Liver (tissue), 9 donors: ENCODE results near the gene ESPN. TPM values are rescaled to one million over a fixed set of nuclear protein-coding genes. Genes with fewer than 3 reads are reported as not detected.

Experiments
- DNase-seq: peaks from one replicate; pipeline ENCODE4 v3.0.0-alpha.2; 2017; ENCODE audit warnings: low spot score
- H3K27ac ChIP-seq, 2 donors: one replicate each; pipeline ENCODE4 v1.7.0; 2013; ENCODE audit warnings: inconsistent platforms in 2 of 2, low read length in 2 of 2, control low read depth in 1 of 2, low read depth in 1 of 2, mild to moderate bottlenecking in 1 of 2
- H3K27me3 ChIP-seq, 4 donors: one replicate each; pipeline versions ENCODE4 v1.6.1 to v1.7.0; 2013; ENCODE audit warnings: low read length in 3 of 4, inconsistent platforms in 1 of 4, mild to moderate bottlenecking in 1 of 4, moderate library complexity in 1 of 4; ENCODE audit not compliant: control insufficient read depth in 4 of 4, insufficient read depth in 4 of 4
- H3K36me3 ChIP-seq, 4 donors: one replicate each; pipeline versions ENCODE4 v1.6.1 to v1.7.0; 2013; ENCODE audit warnings: low read length in 3 of 4, mild to moderate bottlenecking in 3 of 4, low read depth in 1 of 4, moderate library complexity in 1 of 4; ENCODE audit not compliant: control insufficient read depth in 4 of 4, insufficient read depth in 3 of 4
- H3K4me1 ChIP-seq, 4 donors: one replicate each; pipeline versions ENCODE4 v1.6.1 to v1.7.0; 2013; ENCODE audit warnings: low read length in 3 of 4, mild to moderate bottlenecking in 3 of 4, moderate library complexity in 1 of 4; ENCODE audit not compliant: control insufficient read depth in 4 of 4, insufficient read depth in 4 of 4
- H3K4me3 ChIP-seq, 3 donors: one replicate each; pipeline versions ENCODE4 v1.6.1 to v1.7.0; 2013; ENCODE audit warnings: low read length in 3 of 3, control low read depth in 1 of 3, low read depth in 1 of 3, mild to moderate bottlenecking in 1 of 3
- H3K9ac ChIP-seq, 2 donors: one replicate each; pipeline ENCODE4 v1.7.0; 2013; ENCODE audit warnings: low read length in 2 of 2, mild to moderate bottlenecking in 2 of 2, moderate library complexity in 2 of 2, control low read depth in 1 of 2, low read depth in 1 of 2
- H3K9me3 ChIP-seq, 4 donors: one replicate each; pipeline versions ENCODE4 v1.6.1 to v1.7.0; 2013; ENCODE audit warnings: low read length in 3 of 4; ENCODE audit not compliant: control insufficient read depth in 4 of 4
- ATF3 ChIP-seq: IDR thresholded peaks from 2 replicates; pipeline ENCODE4 v1.6.1; 2016; ENCODE audit warnings: antibody characterized with exemption
- CTCF ChIP-seq: fragments of 150-350 bp; IDR thresholded peaks from 2 replicates; pipeline ENCODE4 v1.5.1; 2017; ENCODE audit warnings: improper control_type of control experiment, low read depth, low read length; ENCODE audit not compliant: missing input control
- EGR1 ChIP-seq, 2 donors: IDR thresholded peaks; 2 replicates each; pipeline ENCODE4 v1.6.1; 2016 to 2018; ENCODE audit warnings: antibody characterized with exemption in 2 of 2, low read depth in 2 of 2
- FOXA1 ChIP-seq: IDR thresholded peaks from 2 replicates; pipeline ENCODE4 v1.6.1; 2016; ENCODE audit warnings: antibody characterized with exemption
- FOXA2 ChIP-seq: IDR thresholded peaks from 2 replicates; pipeline ENCODE4 v1.6.1; 2016; ENCODE audit warnings: antibody characterized with exemption
- GABPA ChIP-seq, 2 donors: IDR thresholded peaks in 1 of 2; conservative IDR thresholded peaks in 1 of 2; 2 replicates each; pipeline ENCODE4 v1.6.1; 2016; ENCODE audit warnings: antibody characterized with exemption in 2 of 2, mild to moderate bottlenecking in 1 of 2, moderate library complexity in 1 of 2
- HNF4A ChIP-seq, 2 donors: conservative IDR thresholded peaks; 2 replicates each; pipeline ENCODE4 v1.6.1; 2016; ENCODE audit warnings: antibody characterized with exemption in 2 of 2, mild to moderate bottlenecking in 2 of 2
- HNF4G ChIP-seq: IDR thresholded peaks from 2 replicates; pipeline ENCODE4 v1.6.1; 2016; ENCODE audit warnings: antibody characterized with exemption
- JUND ChIP-seq, 2 donors: IDR thresholded peaks; 2 replicates each; pipeline ENCODE4 v1.6.1; 2016; ENCODE audit warnings: antibody characterized with exemption in 2 of 2
- MAX ChIP-seq: IDR thresholded peaks from 2 replicates; pipeline ENCODE4 v1.6.1; 2016; ENCODE audit warnings: antibody characterized with exemption
- NR2F2 ChIP-seq: IDR thresholded peaks from 2 replicates; pipeline ENCODE4 v1.6.1; 2016; ENCODE audit warnings: antibody characterized with exemption
- RAD21 ChIP-seq, 2 donors: IDR thresholded peaks; 2 replicates each; pipeline ENCODE4 v1.6.1; 2016; ENCODE audit warnings: antibody characterized with exemption in 2 of 2, mild to moderate bottlenecking in 2 of 2
- REST ChIP-seq: IDR thresholded peaks from 2 replicates; pipeline ENCODE4 v1.6.1; 2016; ENCODE audit warnings: antibody characterized with exemption, mild to moderate bottlenecking
- RXRA ChIP-seq, 2 donors: IDR thresholded peaks; 2 replicates each; pipeline ENCODE4 v1.6.1; 2017 to 2018; ENCODE audit warnings: antibody characterized with exemption in 2 of 2, mild to moderate bottlenecking in 1 of 2
- SP1 ChIP-seq: IDR thresholded peaks from 2 replicates; pipeline ENCODE4 v1.6.1; 2018; ENCODE audit warnings: antibody characterized with exemption, mild to moderate bottlenecking
- TAF1 ChIP-seq: conservative IDR thresholded peaks from 2 replicates; pipeline ENCODE4 v1.6.1; 2016; ENCODE audit warnings: antibody characterized with exemption, mild to moderate bottlenecking
- YY1 ChIP-seq: IDR thresholded peaks from 2 replicates; pipeline ENCODE4 v1.6.1; 2016; ENCODE audit warnings: antibody characterized with exemption, mild to moderate bottlenecking
- ZBTB33 ChIP-seq: IDR thresholded peaks from 2 replicates; pipeline ENCODE4 v1.6.1; 2016; ENCODE audit warnings: antibody characterized with exemption
- WGBS: extraction: QIAGEN DNeasy Blood & Tissue Kit; methylation state at CpG from one replicate; pipeline ENCODE4 v1.1.7; 2013; 5-methylcytosine and 5-hydroxymethylcytosine counted together
- polyA plus RNA-seq, 2 donors: library from polyadenylated mRNA; stranded (reverse) in 1 of 2; unstranded in 1 of 2; fragments of 200-250 nt in 1 of 2; fragments of >200 nt in 1 of 2; fragmentation: Nextera tagmentation in 1 of 2; extraction: Ambion mirVana in 1 of 2; gene quantifications; one replicate each; pipeline versions ENCODE4 v1.2.1 to v1.2.3, GENCODE V29; 2013 to 2015
- total RNA-seq, 2 donors: library from RNA; depleted of rRNA; stranded (reverse); fragments of >200 nt; gene quantifications; one replicate each; pipeline ENCODE4 v1.2.3, GENCODE V29; 2014
- donor health status: healthy.
- donor health status: healthy.
- donor health status: healthy.
- donor health status: healthy.
- donor health status: healthy.

ESPN gene
- total and polyA plus RNA-seq, 4 donors = 61.5 to 103 (median 68.2) TPM

GRCh38 chr1:6397844-6398441, 26.6 kb upstream of the ESPN start (continued):
- TF ChIP-seq REST (no peak), HNF4A (conservative IDR thresholded peaks at IDR 0.05) (no peak), GABPA (IDR thresholded peaks at IDR 0.05 in 1 of 2, conservative IDR thresholded peaks at IDR 0.05 in 1 of 2) (no peak), TAF1 (no peak), NR2F2 (no peak)

GRCh38 chr1:6399294-6399693, 25.3 kb upstream of the ESPN start:
- no peak for DNase-seq
- WGBS = 91% methylated on average over 3 of the region's 3 CpGs
- Histone ChIP-seq H3K9ac (no peak overlapping the region), H3K27me3 (no peaks in the 10 kb centered on the region), H3K4me3 (no peak overlapping the region), H3K27ac (no peak overlapping the region), H3K9me3 (no peaks in the 10 kb centered on the region), H3K36me3 (no peaks in the 10 kb centered on the region), H3K4me1 (peaks cover 0 to 1% (median under 1%) of the 10 kb centered on the region in 4 donors)
- TF ChIP-seq HNF4A (conservative IDR thresholded peaks at IDR 0.05) = no peak
- no peak for TF ChIP-seq EGR1 (IDR thresholded peaks at IDR 0.05; ENCODE audit: low read depth in 2 of 2)
- TF ChIP-seq TAF1 = no peak
- TF ChIP-seq CTCF = no peak
- no peak for TF ChIP-seq FOXA2
- no peak for TF ChIP-seq YY1
- no peak for TF ChIP-seq RXRA (IDR thresholded peaks at IDR 0.05)
- no peak for TF ChIP-seq REST
- TF ChIP-seq ZBTB33 = no peak
- TF ChIP-seq HNF4G = no peak
- no peak for TF ChIP-seq JUND (IDR thresholded peaks at IDR 0.05)
- TF ChIP-seq RAD21 (IDR thresholded peaks at IDR 0.05) = no peak
- no peak for TF ChIP-seq GABPA (IDR thresholded peaks at IDR 0.05 in 1 of 2, conservative IDR thresholded peaks at IDR 0.05 in 1 of 2)
- no peak for TF ChIP-seq ATF3
- no peak for TF ChIP-seq MAX
- TF ChIP-seq SP1 = no peak
- TF ChIP-seq FOXA1 = no peak
- no peak for TF ChIP-seq NR2F2
